MCF 10A (cell line): ENCODE results near the gene HSPA4. TPM values are rescaled to one million over a fixed set of nuclear protein-coding genes. Genes with fewer than 3 reads are reported as not detected.
"Not testable (repeated sequence)": the region's sequence is repeated elsewhere in the genome, so short reads cannot be mapped to it uniquely, and the experiment has no call there.

Experiments used
- BruUV-seq: library from RNA; stranded (reverse); fragments of 400-500 nt; replicated peaks from 2 replicates; lab custom pipeline; 2021; lab: Mats Ljungman, UMichigan
- CTCF ChIA-PET: fragments of 300-600 bp; sonication (Branson Sonifier 250); formaldehyde crosslinking; extraction: SDS; loops from one replicate; lab custom pipeline; 2021; ENCODE audit warnings: antibody characterized with exemption, inconsistent platforms; lab: Yijun Ruan, JAX
- POLR2A ChIA-PET: fragments of 300-600, 350-650 bp; sonication (Branson Sonifier 250); formaldehyde crosslinking; extraction: SDS; loops from one replicate; lab custom pipeline; 2020; ENCODE audit warnings: antibody characterized with exemption, inconsistent platforms; lab: Yijun Ruan, JAX
- DNase-seq: peaks from one replicate; pipeline ENCODE4 v3.0.0-alpha.2; 2018; ENCODE audit not compliant: unreplicated experiment
- H3K27ac Mint-ChIP-seq: one replicate; pipeline ENCODE4 v1.8.0; 2022; ENCODE audit warnings: mild to moderate bottlenecking, low read depth, mixed read lengths; ENCODE audit not compliant: unreplicated experiment
- H3K27me3 Mint-ChIP-seq: one replicate; pipeline ENCODE4 v1.8.0; 2022; ENCODE audit warnings: mixed read lengths; ENCODE audit not compliant: insufficient read depth, unreplicated experiment
- H3K36me3 Mint-ChIP-seq: one replicate; pipeline ENCODE4 v1.8.0; 2022; ENCODE audit warnings: mild to moderate bottlenecking, moderate library complexity, mixed read lengths; ENCODE audit not compliant: insufficient read depth, unreplicated experiment
- H3K4me1 Mint-ChIP-seq: one replicate; pipeline ENCODE4 v1.8.0; 2022; ENCODE audit warnings: mixed read lengths; ENCODE audit not compliant: insufficient read depth, unreplicated experiment
- H3K4me3 Mint-ChIP-seq: one replicate; pipeline ENCODE4 v1.8.0; 2022; ENCODE audit warnings: mild to moderate bottlenecking, moderate library complexity, mixed read lengths; ENCODE audit not compliant: unreplicated experiment
- H3K9me3 Mint-ChIP-seq: one replicate; pipeline ENCODE4 v1.8.0; 2022; ENCODE audit warnings: mixed read lengths; ENCODE audit not compliant: unreplicated experiment
- intact Hi-C: fragments of 100-400 bp; cut with micrococcal nuclease; formaldehyde crosslinking; loops from 2 replicates; pipeline ENCODE4 v1.14.1; 2022
- total RNA-seq: library from RNA; stranded (reverse); gene quantifications from 2 replicates; pipeline ENCODE4 v1.2.3, GENCODE V29; 2022
- TF ChIP-seq, protein P1 (sequence below): fragments of 200-600 bp; IDR thresholded peaks from one replicate; pipeline ENCODE4 v1.8.0; 2022; ENCODE audit warnings: antibody characterized with exemption, mild to moderate bottlenecking; ENCODE audit not compliant: unreplicated experiment

The HSPA4 gene
- total RNA-seq, 1 experiment from 2014 or later, result 218 TPM

DNA sequence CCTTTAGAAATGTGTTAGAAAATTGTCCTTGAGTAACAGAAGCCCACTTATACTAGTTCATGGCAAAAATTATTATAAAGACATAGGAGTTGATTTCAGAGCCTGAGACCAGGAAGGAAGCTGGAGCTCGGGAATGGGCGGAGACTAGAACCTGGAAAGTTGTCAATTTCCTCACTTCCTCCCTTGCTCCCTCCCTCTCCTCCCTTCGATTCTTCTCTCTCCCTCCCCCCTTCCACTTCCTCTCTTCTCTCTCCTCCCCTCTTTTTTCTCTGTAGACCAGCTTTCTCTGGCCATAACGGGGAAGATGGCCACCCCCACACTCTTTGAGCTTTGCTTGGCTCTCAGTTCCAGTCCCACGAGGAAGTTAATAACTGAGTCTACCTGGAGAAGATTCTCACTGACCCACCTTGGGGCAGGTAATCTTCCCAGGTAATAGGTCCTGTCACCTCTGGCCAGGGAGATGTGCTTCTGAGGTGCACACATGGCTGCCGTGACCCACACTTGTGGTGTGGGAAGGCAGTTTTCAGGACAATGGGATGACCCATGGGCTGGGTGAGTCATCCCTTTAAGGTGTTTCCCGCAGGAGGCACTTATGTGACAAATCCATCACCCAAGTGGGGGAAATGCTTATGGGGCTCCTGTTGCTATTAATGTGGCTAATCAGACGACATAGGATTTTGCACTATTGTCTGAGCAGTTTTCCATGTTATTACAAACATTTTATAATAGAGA, 78.7 kb downstream of the HSPA4 start:
- Mint-ChIP-seq H3K36me3 (no peaks in the 10 kb centered on the region), H3K27ac (no peak overlapping the region), H3K4me1 (no peaks in the 10 kb centered on the region), H3K9me3 (no peaks in the 10 kb centered on the region), H3K27me3 (no peaks in the 10 kb centered on the region), H3K4me3 (no peak overlapping the region)
- POLR2A ChIA-PET, result interaction anchor here (1.0 kb wide), 1 partner anchor 9 kb away, joined by 3 read pairs; no protein-coding TSS in a partner anchor
- CTCF ChIA-PET, result interaction anchor here (0.6 to 0.7 kb wide), 3 partner anchors 21 to 806 kb away, joined by 3 read pairs; no protein-coding TSS in a partner anchor
- peak; percentile 65 for DNase-seq
- intact Hi-C loops, result no loop called here
- BruUV-seq, result no TSS peak
- TF ChIP-seq, protein P1, sequence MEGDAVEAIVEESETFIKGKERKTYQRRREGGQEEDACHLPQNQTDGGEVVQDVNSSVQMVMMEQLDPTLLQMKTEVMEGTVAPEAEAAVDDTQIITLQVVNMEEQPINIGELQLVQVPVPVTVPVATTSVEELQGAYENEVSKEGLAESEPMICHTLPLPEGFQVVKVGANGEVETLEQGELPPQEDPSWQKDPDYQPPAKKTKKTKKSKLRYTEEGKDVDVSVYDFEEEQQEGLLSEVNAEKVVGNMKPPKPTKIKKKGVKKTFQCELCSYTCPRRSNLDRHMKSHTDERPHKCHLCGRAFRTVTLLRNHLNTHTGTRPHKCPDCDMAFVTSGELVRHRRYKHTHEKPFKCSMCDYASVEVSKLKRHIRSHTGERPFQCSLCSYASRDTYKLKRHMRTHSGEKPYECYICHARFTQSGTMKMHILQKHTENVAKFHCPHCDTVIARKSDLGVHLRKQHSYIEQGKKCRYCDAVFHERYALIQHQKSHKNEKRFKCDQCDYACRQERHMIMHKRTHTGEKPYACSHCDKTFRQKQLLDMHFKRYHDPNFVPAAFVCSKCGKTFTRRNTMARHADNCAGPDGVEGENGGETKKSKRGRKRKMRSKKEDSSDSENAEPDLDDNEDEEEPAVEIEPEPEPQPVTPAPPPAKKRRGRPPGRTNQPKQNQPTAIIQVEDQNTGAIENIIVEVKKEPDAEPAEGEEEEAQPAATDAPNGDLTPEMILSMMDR, result no peak

DNA sequence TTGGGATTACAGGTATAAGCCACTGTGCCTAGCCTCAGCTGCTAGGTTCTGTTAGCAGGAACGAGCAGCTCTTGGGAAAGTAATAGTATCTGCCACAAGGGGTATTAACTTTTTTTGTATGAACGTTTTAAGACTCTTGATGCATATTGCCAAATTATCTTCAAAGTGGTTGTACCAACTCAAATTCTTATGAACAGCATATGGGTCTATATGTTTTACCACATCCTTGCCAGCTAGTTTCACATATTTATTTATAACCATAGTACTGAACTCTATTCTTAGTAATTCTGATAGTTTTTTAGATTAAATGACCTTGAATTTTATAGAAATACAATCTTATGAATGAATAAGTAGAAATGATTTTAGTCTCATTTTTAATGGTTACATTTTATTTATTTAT, 80.9 kb downstream of the HSPA4 start:
- intact Hi-C loops, result no loop called here
- POLR2A ChIA-PET, result interaction anchor here (0.6 to 0.9 kb wide), 2 partner anchors 10 to 79 kb away, joined by 3 read pairs; no protein-coding TSS in a partner anchor

DNA sequence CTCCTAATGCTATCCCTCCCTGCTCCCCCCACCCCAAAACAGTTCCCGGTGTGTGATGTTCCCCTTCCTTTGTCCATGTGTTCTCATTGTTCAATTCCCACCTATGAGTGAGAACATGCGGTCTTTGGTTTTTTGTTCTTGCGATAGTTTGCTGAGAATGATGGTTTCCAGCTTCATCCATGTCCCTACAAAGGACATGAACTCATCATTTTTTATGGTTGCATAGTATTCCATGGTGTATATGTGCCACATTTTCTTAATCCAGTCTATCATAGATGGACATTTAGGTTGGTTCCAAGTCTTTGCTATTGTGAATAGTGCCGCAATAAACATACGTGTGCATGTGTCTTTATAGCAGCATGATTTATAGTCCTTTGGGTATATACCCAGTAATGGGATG, 81.4 kb downstream of the HSPA4 start:
- H3K4me1 Mint-ChIP-seq, intact Hi-C loops, H3K27ac Mint-ChIP-seq, DNase-seq, H3K36me3 Mint-ChIP-seq, H3K27me3 Mint-ChIP-seq, BruUV-seq, H3K4me3 Mint-ChIP-seq: not testable (repeated sequence)
- CTCF ChIA-PET, result interaction anchor here (0.5 kb wide), 1 partner anchor 38 kb away, joined by 3 read pairs; no protein-coding TSS in a partner anchor
- H3K9me3 Mint-ChIP-seq, result peaks cover 15% of the 10 kb centered on the region
- POLR2A ChIA-PET, result interaction anchor here (0.9 kb wide), 1 partner anchor 10 kb away, joined by 3 read pairs; no protein-coding TSS in a partner anchor

More for the DNA sequence above, 80.9 kb downstream of the HSPA4 start:
- TF ChIP-seq, protein P1, result no peak
- no peak for DNase-seq
- Mint-ChIP-seq H3K36me3 (no peaks in the 10 kb centered on the region), H3K27ac (no peak overlapping the region), H3K27me3 (no peaks in the 10 kb centered on the region), H3K4me1 (no peaks in the 10 kb centered on the region), H3K4me3 (no peak overlapping the region), H3K9me3 (peaks cover 15% of the 10 kb centered on the region)
- CTCF ChIA-PET, result interaction anchor here (0.5 kb wide), 1 partner anchor 38 kb away, joined by 3 read pairs; no protein-coding TSS in a partner anchor
- BruUV-seq, result no TSS peak

DNA sequence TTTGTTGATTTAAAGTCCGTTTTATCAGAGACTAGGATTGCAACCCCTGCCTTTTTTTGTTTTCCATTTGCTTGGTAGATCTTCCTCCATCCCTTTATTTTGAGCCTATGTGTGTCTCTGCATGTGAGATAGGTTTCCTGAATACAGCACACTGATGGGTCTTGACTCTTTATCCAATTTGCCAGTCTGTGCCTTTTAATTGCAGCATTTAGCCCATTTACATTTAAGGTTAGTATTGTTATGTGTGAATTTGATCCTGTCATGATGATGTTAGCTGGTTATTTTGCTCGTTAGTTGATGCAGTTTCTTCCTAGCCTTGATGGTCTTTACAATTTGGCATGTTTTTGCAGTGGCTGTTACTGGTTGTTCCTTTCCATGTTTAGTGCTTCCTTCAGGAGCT, 85.1 kb downstream of the HSPA4 start:
- intact Hi-C loops, H3K4me3 Mint-ChIP-seq, H3K27me3 Mint-ChIP-seq, H3K36me3 Mint-ChIP-seq, H3K27ac Mint-ChIP-seq, DNase-seq, H3K4me1 Mint-ChIP-seq, BruUV-seq, POLR2A ChIA-PET: not testable (repeated sequence)
- H3K9me3 Mint-ChIP-seq, result peaks cover 15% of the 10 kb centered on the region
- CTCF ChIA-PET, result interaction anchor here (1.2 kb wide), 2 partner anchors 94 to 287 kb away, joined by 3 to 4 read pairs; no protein-coding TSS in a partner anchor

DNA sequence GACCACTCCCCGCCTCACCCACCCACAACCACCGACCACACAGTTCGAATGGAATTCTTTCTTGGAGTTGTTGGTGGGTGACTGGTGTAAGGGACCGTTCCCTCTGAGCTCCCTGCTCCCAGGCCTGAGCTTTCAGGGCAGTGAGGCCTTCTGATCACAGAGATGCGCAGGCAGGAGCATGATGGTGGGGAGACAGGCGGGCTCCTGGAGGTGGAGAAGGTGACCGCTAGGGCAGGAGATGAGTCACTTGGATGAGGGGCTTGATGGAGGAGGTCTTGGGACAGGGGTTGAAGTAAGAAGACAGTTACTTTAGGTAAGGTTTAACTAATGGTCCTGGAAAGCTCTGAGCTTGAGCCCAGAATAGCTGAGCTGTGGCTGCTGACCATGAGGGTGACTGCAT, 88.5 kb downstream of the HSPA4 start:
- no peak overlapping the region for H3K4me3 Mint-ChIP-seq
- POLR2A ChIA-PET, result interaction anchor here (0.6 kb wide), 1 partner anchor 193 kb away, joined by 3 read pairs; no protein-coding TSS in a partner anchor
- TF ChIP-seq, protein P1, result no peak
- no peak overlapping the region for H3K27ac Mint-ChIP-seq
- peaks cover 23% of the 10 kb centered on the region for H3K9me3 Mint-ChIP-seq
- no peaks in the 10 kb centered on the region for H3K27me3 Mint-ChIP-seq
- intact Hi-C loops, result no loop called here
- BruUV-seq, result no TSS peak
- no peak for DNase-seq
- no peaks in the 10 kb centered on the region for H3K36me3 Mint-ChIP-seq
- CTCF ChIA-PET, result interaction anchor here (0.8 kb wide), 1 partner anchor 29 kb away, joined by 4 read pairs; no protein-coding TSS in a partner anchor
- no peaks in the 10 kb centered on the region for H3K4me1 Mint-ChIP-seq
